Astrocyte of the spinal cord (primary cell): ENCODE measurements around the gene NLGN4X.
A peak's percentile ranks its signal among the peaks of the same experiment; 100 is the strongest.

Source experiments
- DNase-seq: peaks from one replicate; pipeline ENCODE4 v3.0.0; 2011; ENCODE audit warnings: low read depth, low spot score
- H3K4me3 ChIP-seq: 2 replicates; pipeline ENCODE4 v1.5.1; 2011; ENCODE audit warnings: low read depth, mild to moderate bottlenecking, low read length, moderate library complexity
- in situ Hi-C: cut with HindIII; loops from 2 replicates; pipeline ENCODE4 v1.10.0; 2017; ENCODE audit warnings: low sequenced_read_pairs
- TF ChIP-seq, protein P1 (sequence below): IDR thresholded peaks from 2 replicates; pipeline ENCODE4 v1.5.1; 2012; ENCODE audit warnings: low read depth, mild to moderate bottlenecking, low read length, inconsistent platforms

The NLGN4X gene

GRCh38 chrX:6067600-6067999 lies 161.1 kb downstream of the NLGN4X start:
- TF ChIP-seq, protein P1, sequence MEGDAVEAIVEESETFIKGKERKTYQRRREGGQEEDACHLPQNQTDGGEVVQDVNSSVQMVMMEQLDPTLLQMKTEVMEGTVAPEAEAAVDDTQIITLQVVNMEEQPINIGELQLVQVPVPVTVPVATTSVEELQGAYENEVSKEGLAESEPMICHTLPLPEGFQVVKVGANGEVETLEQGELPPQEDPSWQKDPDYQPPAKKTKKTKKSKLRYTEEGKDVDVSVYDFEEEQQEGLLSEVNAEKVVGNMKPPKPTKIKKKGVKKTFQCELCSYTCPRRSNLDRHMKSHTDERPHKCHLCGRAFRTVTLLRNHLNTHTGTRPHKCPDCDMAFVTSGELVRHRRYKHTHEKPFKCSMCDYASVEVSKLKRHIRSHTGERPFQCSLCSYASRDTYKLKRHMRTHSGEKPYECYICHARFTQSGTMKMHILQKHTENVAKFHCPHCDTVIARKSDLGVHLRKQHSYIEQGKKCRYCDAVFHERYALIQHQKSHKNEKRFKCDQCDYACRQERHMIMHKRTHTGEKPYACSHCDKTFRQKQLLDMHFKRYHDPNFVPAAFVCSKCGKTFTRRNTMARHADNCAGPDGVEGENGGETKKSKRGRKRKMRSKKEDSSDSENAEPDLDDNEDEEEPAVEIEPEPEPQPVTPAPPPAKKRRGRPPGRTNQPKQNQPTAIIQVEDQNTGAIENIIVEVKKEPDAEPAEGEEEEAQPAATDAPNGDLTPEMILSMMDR: no peak
- H3K4me3 ChIP-seq: no peak overlapping the region
- peak; percentile 22 for DNase-seq
- in situ Hi-C loops: no loop called here

- H3K4me3 ChIP-seq: no peak overlapping the region
- in situ Hi-C loops: no loop called here
- TF ChIP-seq, protein P1: no peak
- DNase-seq: no peak
These were observed 175.5 kb downstream of the NLGN4X start for GRCh38 chrX:6053141-6053540.

GRCh38 chrX:6052111-6052745 lies 176.4 kb downstream of the NLGN4X start:
- in situ Hi-C loops: no loop called here
- peak; percentile 11 for DNase-seq
- TF ChIP-seq, protein P1: no peak
- H3K4me3 ChIP-seq: no peak overlapping the region

- TF ChIP-seq, protein P1: no peak
- in situ Hi-C loops: no loop called here
- no peak overlapping the region for H3K4me3 ChIP-seq
- DNase-seq: no peak
These were observed 179.5 kb downstream of the NLGN4X start for GRCh38 chrX:6049132-6049531.

DNA sequence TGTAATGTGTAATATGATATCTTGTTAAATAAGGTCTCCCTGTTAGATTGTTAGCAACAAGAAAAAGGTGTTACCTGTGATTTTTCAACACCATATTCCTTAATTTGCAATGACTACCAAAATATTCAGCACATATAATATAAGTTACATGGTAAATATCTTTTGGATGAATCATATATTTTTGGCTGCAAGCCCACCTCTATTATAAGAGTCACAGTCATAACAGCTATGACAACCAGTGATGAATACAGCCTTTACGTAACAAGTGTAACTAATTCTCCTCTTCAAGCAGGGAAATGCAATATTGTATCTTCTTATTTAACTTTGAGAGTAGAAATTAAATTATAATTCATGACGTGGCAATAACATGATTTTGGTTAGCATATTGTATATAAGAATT lies 187.0 kb downstream of the NLGN4X start:
- TF ChIP-seq, protein P1: no peak
- in situ Hi-C loops: no loop called here
- H3K4me3 ChIP-seq: no peak overlapping the region
- peak; percentile 39 for DNase-seq

- in situ Hi-C loops: no loop called here
- TF ChIP-seq, protein P1: no peak
- DNase-seq: no peak
- no peak overlapping the region for H3K4me3 ChIP-seq
These were observed 199.7 kb downstream of the NLGN4X start for GRCh38 chrX:6029014-6029413.

- in situ Hi-C loops: no loop called here
- H3K4me3 ChIP-seq: no peak overlapping the region
- TF ChIP-seq, protein P1: no peak
These were observed 201.7 kb downstream of the NLGN4X start for GRCh38 chrX:6026980-6027379.

More at GRCh38 chrX:6026980-6027379, 201.7 kb downstream of the NLGN4X start:
- no peak for DNase-seq
